ENCODE data around the gene DNAJA3.
A peak's percentile ranks its signal among the peaks of the same experiment; 100 is the strongest.

Gene DNAJA3

GRCh38 chr16:4428500-4428899 is 2.8 kb downstream of the DNAJA3 start:
- no peak overlapping the region for H3K4me3 ChIP-seq (ENCODE audit: low read length)
- H3K9me3 ChIP-seq (ENCODE audit: control insufficient read depth, low read length) = no peaks in the 10 kb centered on the region
- H3K9ac ChIP-seq (ENCODE audit: low read length) = no peak overlapping the region
- H3K4me1 ChIP-seq (ENCODE audit: control insufficient read depth, insufficient read depth, low read length) = peaks cover 19% of the 10 kb centered on the region
- H3K27me3 ChIP-seq (replicated peaks; ENCODE audit: control insufficient read depth, insufficient read depth, low read length) = no peaks in the 10 kb centered on the region
- H3K36me3 ChIP-seq (ENCODE audit: control insufficient read depth, insufficient read depth, low read length, severe bottlenecking) = peaks cover 14% of the 10 kb centered on the region
- DNase-seq (ENCODE audit: low read depth) = no peak

GRCh38 chr16:4431023-4431422 is 5.4 kb downstream of the DNAJA3 start:
- H3K4me3 ChIP-seq (ENCODE audit: low read length) = no peak overlapping the region
- peaks cover 33% of the 10 kb centered on the region for H3K36me3 ChIP-seq (ENCODE audit: control insufficient read depth, insufficient read depth, low read length, severe bottlenecking)
- peaks cover 13% of the 10 kb centered on the region for H3K4me1 ChIP-seq (ENCODE audit: control insufficient read depth, insufficient read depth, low read length)
- no peak overlapping the region for H3K9ac ChIP-seq (ENCODE audit: low read length)
- no peak for DNase-seq (ENCODE audit: low read depth)
- H3K27me3 ChIP-seq (replicated peaks; ENCODE audit: control insufficient read depth, insufficient read depth, low read length) = no peaks in the 10 kb centered on the region
- no peaks in the 10 kb centered on the region for H3K9me3 ChIP-seq (ENCODE audit: control insufficient read depth, low read length)

DNA sequence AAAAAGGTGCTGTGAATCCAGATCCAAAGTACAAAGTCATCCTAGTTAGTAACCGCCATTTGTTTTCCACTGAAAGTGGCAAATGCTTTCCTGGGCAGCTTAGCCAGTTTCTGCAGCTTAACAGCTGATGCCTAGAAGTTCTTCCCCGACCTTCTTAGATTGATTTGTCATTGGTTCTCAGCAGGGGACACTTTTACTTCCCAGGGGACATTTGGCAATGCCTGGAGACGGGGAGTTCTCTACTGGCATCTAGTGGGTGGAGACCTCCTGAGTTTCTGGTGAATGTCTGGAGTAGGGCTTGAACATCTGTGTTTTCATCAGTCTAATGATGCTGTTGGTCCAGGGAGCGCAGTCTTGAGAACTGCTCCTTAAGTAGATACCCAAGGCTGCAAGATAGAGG is 7.6 kb downstream of the DNAJA3 start:
- H3K4me1 ChIP-seq (ENCODE audit: control insufficient read depth, insufficient read depth, low read length) = no peaks in the 10 kb centered on the region
- H3K36me3 ChIP-seq (ENCODE audit: control insufficient read depth, insufficient read depth, low read length, severe bottlenecking) = peaks cover 50% of the 10 kb centered on the region
- no peak for DNase-seq (ENCODE audit: low read depth)
- H3K4me3 ChIP-seq (ENCODE audit: low read length) = no peak overlapping the region
- H3K27me3 ChIP-seq (replicated peaks; ENCODE audit: control insufficient read depth, insufficient read depth, low read length) = no peaks in the 10 kb centered on the region
- H3K9me3 ChIP-seq (ENCODE audit: control insufficient read depth, low read length) = no peaks in the 10 kb centered on the region
- H3K9ac ChIP-seq (ENCODE audit: low read length) = no peak overlapping the region

DNA sequence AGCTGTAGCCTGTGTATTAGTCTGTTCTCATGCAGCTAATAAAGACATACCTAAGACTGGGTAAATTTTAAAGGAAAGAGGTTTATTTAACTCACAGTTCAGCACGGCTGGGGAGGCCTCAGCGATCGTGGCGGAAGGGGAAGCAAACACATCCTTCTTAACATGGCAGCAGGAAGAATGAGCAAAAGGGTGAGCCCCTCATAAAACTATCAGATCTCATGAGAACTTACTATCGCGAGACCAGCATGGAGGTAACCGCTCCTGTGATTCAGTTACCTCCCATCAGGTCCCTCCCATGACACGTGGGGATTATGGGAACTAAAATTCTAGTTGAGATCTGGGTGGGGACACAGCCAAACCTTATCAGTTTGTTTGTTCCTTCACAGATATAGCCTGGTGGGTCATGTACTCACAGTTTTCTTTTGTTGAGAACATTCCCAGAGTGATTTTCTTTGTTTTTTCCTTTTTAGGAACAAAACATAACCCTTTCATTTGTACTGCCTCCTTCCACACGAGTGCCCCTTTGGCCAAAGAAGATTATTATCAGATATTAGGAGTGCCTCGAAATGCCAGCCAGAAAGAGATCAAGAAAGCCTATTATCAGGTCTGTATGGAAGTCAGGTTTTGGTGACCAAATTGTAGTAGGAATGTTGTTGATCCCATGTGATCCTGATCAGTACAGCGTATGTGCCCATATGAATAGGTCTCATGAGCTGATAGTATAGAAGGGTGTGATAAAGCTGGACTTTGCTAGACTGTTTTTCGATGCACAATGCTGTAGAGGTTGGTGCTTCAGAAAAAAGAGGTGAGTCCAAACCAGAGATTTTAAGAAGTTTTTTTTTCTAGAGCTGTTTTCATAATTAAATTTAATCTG is 8.5 kb downstream of the DNAJA3 start:
- H3K36me3 ChIP-seq (ENCODE audit: control insufficient read depth, insufficient read depth, low read length, severe bottlenecking) = peaks cover 59% of the 10 kb centered on the region
- H3K4me1 ChIP-seq (ENCODE audit: control insufficient read depth, insufficient read depth, low read length) = no peaks in the 10 kb centered on the region
- no peaks in the 10 kb centered on the region for H3K27me3 ChIP-seq (replicated peaks; ENCODE audit: control insufficient read depth, insufficient read depth, low read length)
- H3K9ac ChIP-seq (ENCODE audit: low read length) = no peak overlapping the region
- DNase-seq (ENCODE audit: low read depth) = no peak
- no peak overlapping the region for H3K4me3 ChIP-seq (ENCODE audit: low read length)
- H3K9me3 ChIP-seq (ENCODE audit: control insufficient read depth, low read length) = no peaks in the 10 kb centered on the region

- no peaks in the 10 kb centered on the region for H3K27me3 ChIP-seq (replicated peaks; ENCODE audit: control insufficient read depth, insufficient read depth, low read length)
- no peak overlapping the region for H3K9ac ChIP-seq (ENCODE audit: low read length)
- peak; percentile 18 for DNase-seq (ENCODE audit: low read depth)
- no peak overlapping the region for H3K4me3 ChIP-seq (ENCODE audit: low read length)
- H3K4me1 ChIP-seq (ENCODE audit: control insufficient read depth, insufficient read depth, low read length) = no peaks in the 10 kb centered on the region
- no peaks in the 10 kb centered on the region for H3K9me3 ChIP-seq (ENCODE audit: control insufficient read depth, low read length)
- peaks cover 69% of the 10 kb centered on the region for H3K36me3 ChIP-seq (ENCODE audit: control insufficient read depth, insufficient read depth, low read length, severe bottlenecking)
Measured at GRCh38 chr16:4435337-4436067, 9.8 kb downstream of the DNAJA3 start.

GRCh38 chr16:4437366-4437765 is 11.7 kb downstream of the DNAJA3 start:
- Histone ChIP-seq H3K27me3 (replicated peaks; ENCODE audit: control insufficient read depth, insufficient read depth, low read length) (no peaks in the 10 kb centered on the region), H3K9ac (ENCODE audit: low read length) (no peak overlapping the region), H3K9me3 (ENCODE audit: control insufficient read depth, low read length) (no peaks in the 10 kb centered on the region), H3K4me1 (ENCODE audit: control insufficient read depth, insufficient read depth, low read length) (no peaks in the 10 kb centered on the region), H3K36me3 (ENCODE audit: control insufficient read depth, insufficient read depth, low read length, severe bottlenecking) (peaks cover 77% of the 10 kb centered on the region), H3K4me3 (ENCODE audit: low read length) (no peak overlapping the region)
- no peak for DNase-seq (ENCODE audit: low read depth)

DNA sequence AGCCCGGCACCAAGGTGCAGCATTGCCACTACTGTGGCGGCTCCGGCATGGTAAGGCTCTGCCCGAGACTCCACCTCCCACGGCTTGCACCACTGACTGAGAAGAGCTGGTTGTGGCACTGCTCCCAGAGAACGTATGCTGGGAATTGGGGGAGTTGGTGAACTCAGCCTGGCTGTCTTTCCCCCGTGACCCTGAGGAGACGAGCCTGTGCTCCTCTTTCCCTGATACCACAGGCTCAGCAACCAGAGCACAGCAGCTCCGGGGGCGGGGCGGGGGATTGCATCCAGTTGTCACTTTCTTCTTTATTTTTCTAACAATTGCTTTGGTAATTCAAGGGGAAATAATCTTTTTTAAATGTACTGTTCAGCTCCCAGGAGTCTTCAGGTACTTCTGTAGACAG is 16.7 kb downstream of the DNAJA3 start:
- Histone ChIP-seq H3K36me3 (ENCODE audit: control insufficient read depth, insufficient read depth, low read length, severe bottlenecking) (peaks cover 94% of the 10 kb centered on the region), H3K4me1 (ENCODE audit: control insufficient read depth, insufficient read depth, low read length) (no peaks in the 10 kb centered on the region), H3K4me3 (ENCODE audit: low read length) (no peak overlapping the region), H3K27me3 (replicated peaks; ENCODE audit: control insufficient read depth, insufficient read depth, low read length) (no peaks in the 10 kb centered on the region), H3K9ac (ENCODE audit: low read length) (no peak overlapping the region), H3K9me3 (ENCODE audit: control insufficient read depth, low read length) (no peaks in the 10 kb centered on the region)
- DNase-seq (ENCODE audit: low read depth) = no peak

DNA sequence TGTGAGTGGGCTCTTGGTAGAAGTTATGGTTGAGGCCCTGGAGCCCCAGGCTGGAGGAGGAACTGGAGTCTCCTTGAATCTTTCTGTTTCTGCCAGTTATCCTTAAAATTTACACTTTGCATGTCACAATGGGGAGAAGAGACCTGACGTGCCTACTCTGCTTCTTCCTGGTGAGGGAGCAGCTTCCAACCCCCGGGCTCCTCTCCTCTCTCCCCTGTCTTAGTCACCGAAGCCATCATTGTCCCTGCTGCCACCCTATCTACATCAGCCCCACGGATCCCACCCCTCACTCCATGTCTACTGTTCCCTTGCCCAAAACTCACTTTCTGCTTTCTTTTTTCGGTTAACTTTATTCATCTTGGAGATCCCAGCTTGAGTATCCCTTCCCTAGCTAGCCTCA is 17.6 kb downstream of the DNAJA3 start:
- H3K36me3 ChIP-seq (ENCODE audit: control insufficient read depth, insufficient read depth, low read length, severe bottlenecking) = peaks cover 95% of the 10 kb centered on the region
- no peaks in the 10 kb centered on the region for H3K9me3 ChIP-seq (ENCODE audit: control insufficient read depth, low read length)
- H3K4me3 ChIP-seq (ENCODE audit: low read length) = no peak overlapping the region
- DNase-seq (ENCODE audit: low read depth) = no peak
- no peaks in the 10 kb centered on the region for H3K4me1 ChIP-seq (ENCODE audit: control insufficient read depth, insufficient read depth, low read length)
- no peak overlapping the region for H3K9ac ChIP-seq (ENCODE audit: low read length)
- H3K27me3 ChIP-seq (replicated peaks; ENCODE audit: control insufficient read depth, insufficient read depth, low read length) = no peaks in the 10 kb centered on the region

- no peaks in the 10 kb centered on the region for H3K4me1 ChIP-seq (ENCODE audit: control insufficient read depth, insufficient read depth, low read length)
- no peak for DNase-seq (ENCODE audit: low read depth)
- no peak overlapping the region for H3K9ac ChIP-seq (ENCODE audit: low read length)
- H3K27me3 ChIP-seq (replicated peaks; ENCODE audit: control insufficient read depth, insufficient read depth, low read length) = no peaks in the 10 kb centered on the region
- H3K9me3 ChIP-seq (ENCODE audit: control insufficient read depth, low read length) = no peaks in the 10 kb centered on the region
- no peak overlapping the region for H3K4me3 ChIP-seq (ENCODE audit: low read length)
- peaks cover 95% of the 10 kb centered on the region for H3K36me3 ChIP-seq (ENCODE audit: control insufficient read depth, insufficient read depth, low read length, severe bottlenecking)
Measured at GRCh38 chr16:4443986-4444385, 18.3 kb downstream of the DNAJA3 start.

DNA sequence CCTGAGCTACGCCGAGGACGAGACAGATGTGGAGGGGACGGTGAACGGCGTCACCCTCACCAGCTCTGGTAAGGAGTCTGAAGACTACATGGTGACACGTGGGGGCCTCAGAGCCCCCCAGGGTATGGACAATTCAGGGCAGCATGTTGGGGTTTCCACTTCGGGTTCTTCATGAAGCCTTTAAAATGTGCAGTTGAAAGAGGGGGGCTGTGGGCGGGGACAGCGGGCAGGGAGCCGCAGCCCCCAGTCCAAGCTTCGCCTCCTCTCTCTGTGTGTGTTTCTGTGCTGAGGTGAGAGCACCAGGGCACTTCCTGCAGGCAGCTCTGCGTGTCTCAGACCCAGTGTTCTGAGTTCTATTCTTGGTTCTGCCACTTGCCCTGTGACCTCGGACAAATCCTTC is 24.8 kb downstream of the DNAJA3 start:
- Histone ChIP-seq H3K4me1 (ENCODE audit: control insufficient read depth, insufficient read depth, low read length) (no peaks in the 10 kb centered on the region), H3K9me3 (ENCODE audit: control insufficient read depth, low read length) (no peaks in the 10 kb centered on the region), H3K4me3 (ENCODE audit: low read length) (no peak overlapping the region), H3K36me3 (ENCODE audit: control insufficient read depth, insufficient read depth, low read length, severe bottlenecking) (peaks cover 89% of the 10 kb centered on the region), H3K27me3 (replicated peaks; ENCODE audit: control insufficient read depth, insufficient read depth, low read length) (no peaks in the 10 kb centered on the region), H3K9ac (ENCODE audit: low read length) (no peak overlapping the region)
- DNase-seq (ENCODE audit: low read depth) = no peak

DNA sequence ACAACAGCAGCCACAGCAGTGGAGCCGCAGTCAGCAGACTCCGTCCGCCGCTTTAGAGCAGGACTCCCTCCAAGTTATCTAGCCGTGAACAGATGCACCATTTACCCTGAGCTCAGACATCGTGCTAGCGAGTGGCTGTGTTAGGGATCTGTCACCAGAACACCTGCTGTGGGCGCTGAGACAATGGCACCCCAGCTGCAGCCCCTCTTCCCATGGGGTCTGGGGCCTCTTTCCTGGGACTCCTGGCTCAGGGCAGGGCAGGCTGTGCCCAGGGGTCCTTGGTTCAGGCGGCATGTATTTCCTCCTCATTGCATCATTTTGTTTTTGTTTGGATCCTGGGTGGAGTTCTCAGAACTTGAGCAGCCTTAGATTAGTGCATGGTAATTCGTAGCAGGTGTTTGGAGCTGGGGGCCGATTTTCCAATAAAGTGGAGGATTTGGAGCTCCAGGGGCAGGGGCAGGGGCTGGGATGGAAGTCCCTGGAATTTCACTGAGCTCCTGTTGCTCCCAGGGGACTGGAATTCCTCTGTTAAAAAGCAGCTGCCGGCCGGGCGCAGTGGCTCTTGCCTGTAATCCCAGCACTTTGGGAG is 25.4 kb downstream of the DNAJA3 start:
- Histone ChIP-seq H3K4me1 (ENCODE audit: control insufficient read depth, insufficient read depth, low read length) (no peaks in the 10 kb centered on the region), H3K27me3 (replicated peaks; ENCODE audit: control insufficient read depth, insufficient read depth, low read length) (no peaks in the 10 kb centered on the region), H3K36me3 (ENCODE audit: control insufficient read depth, insufficient read depth, low read length, severe bottlenecking) (peaks cover 90% of the 10 kb centered on the region), H3K4me3 (ENCODE audit: low read length) (no peak overlapping the region), H3K9me3 (ENCODE audit: control insufficient read depth, low read length) (no peaks in the 10 kb centered on the region), H3K9ac (ENCODE audit: low read length) (no peak overlapping the region)
- DNase-seq (ENCODE audit: low read depth) = peak; percentile 71

Measured in adipocyte (in vitro differentiated cells).